ENCODE data around the gene CCL11.

DNA sequence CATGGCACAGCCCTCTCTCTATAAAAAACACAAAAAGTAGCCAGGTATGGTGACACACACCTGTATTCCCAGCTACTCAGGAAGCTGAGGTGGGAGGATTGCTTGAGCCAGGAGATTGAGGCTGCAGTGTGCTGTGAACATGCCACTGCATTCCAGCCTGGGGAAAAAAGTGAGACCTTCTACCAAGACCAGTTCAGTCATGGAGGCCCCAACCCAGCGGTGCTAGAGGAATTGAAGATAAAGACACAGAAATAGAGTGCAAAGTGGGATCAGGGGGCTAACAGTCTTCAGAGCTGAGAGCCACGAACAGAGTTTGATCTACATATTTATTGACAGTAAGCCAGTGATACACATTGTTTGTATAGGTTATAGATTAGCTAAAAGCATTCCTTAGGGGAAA lies 18.1 kb downstream of the CCL11 start:
- TF ChIP-seq, protein P1, sequence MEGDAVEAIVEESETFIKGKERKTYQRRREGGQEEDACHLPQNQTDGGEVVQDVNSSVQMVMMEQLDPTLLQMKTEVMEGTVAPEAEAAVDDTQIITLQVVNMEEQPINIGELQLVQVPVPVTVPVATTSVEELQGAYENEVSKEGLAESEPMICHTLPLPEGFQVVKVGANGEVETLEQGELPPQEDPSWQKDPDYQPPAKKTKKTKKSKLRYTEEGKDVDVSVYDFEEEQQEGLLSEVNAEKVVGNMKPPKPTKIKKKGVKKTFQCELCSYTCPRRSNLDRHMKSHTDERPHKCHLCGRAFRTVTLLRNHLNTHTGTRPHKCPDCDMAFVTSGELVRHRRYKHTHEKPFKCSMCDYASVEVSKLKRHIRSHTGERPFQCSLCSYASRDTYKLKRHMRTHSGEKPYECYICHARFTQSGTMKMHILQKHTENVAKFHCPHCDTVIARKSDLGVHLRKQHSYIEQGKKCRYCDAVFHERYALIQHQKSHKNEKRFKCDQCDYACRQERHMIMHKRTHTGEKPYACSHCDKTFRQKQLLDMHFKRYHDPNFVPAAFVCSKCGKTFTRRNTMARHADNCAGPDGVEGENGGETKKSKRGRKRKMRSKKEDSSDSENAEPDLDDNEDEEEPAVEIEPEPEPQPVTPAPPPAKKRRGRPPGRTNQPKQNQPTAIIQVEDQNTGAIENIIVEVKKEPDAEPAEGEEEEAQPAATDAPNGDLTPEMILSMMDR (IDR thresholded peaks at IDR 0.05; ENCODE audit: low read length): no peak
- TF ChIP-seq EZH2 (optimal IDR thresholded peaks at IDR 0.05; ENCODE audit: low read depth, low read length): no peak

All from MM.1S (cell line).